Upper lobe of left lung (tissue), 4 donors: ENCODE data around the gene SPOCK1.
"Not testable (repeated sequence)": the region's sequence is repeated elsewhere in the genome, so short reads cannot be mapped to it uniquely, and the experiment has no call there.

Experiments used
- EP300 ChIP-seq, 4 donors: sonication (generic); formaldehyde crosslinking; IDR thresholded peaks; one replicate each; pipeline ENCODE4 v1.5.1; 2017; ENCODE audit warnings: antibody characterized with exemption in 4 of 4, control low read depth in 2 of 4
- POLR2A ChIP-seq, 4 donors: fragments of 450-650 bp; IDR thresholded peaks; one replicate each; pipeline ENCODE4 v1.5.1; 2016 to 2017; ENCODE audit warnings: antibody characterized with exemption in 4 of 4, mild to moderate bottlenecking in 2 of 4
- TF ChIP-seq, protein P1 (sequence below), 6 experiments: fragments of 450-650 bp in 4 of 6; fragments of 200-600 bp in 2 of 6; sonication (generic) in 2 of 6; IDR thresholded peaks; one replicate each; pipeline ENCODE4 v1.5.1; 2016 to 2019; ENCODE audit warnings: antibody characterized with exemption in 6 of 6

DNA sequence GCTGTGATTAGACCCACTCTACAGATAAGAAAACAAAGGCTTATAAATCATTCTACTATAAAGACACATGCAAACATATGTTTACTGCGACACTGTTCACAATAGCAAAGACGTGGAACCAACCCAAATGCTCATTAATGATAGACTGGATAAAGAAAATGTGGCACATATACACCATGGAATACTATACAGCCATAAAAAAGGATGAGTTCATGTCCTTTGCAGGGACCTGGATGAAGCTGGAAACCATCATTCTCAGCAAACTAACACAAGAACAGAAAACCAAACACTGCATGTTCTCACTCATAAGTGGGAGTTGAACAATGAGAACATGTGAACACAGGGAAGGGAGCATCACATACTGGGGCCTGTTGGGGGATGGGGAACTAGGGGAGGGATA lies 240.0 kb downstream of the SPOCK1 start:
- TF ChIP-seq, protein P1, sequence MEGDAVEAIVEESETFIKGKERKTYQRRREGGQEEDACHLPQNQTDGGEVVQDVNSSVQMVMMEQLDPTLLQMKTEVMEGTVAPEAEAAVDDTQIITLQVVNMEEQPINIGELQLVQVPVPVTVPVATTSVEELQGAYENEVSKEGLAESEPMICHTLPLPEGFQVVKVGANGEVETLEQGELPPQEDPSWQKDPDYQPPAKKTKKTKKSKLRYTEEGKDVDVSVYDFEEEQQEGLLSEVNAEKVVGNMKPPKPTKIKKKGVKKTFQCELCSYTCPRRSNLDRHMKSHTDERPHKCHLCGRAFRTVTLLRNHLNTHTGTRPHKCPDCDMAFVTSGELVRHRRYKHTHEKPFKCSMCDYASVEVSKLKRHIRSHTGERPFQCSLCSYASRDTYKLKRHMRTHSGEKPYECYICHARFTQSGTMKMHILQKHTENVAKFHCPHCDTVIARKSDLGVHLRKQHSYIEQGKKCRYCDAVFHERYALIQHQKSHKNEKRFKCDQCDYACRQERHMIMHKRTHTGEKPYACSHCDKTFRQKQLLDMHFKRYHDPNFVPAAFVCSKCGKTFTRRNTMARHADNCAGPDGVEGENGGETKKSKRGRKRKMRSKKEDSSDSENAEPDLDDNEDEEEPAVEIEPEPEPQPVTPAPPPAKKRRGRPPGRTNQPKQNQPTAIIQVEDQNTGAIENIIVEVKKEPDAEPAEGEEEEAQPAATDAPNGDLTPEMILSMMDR (IDR thresholded peaks at IDR 0.05): not testable (repeated sequence)
- not testable (repeated sequence) for TF ChIP-seq POLR2A, EP300 (IDR thresholded peaks at IDR 0.05)
